Measurements from ENCODE around the gene ADGRD2. TPM values are rescaled to one million over a fixed set of nuclear protein-coding genes. Genes with fewer than 3 reads are reported as not detected.

Gene ADGRD2
- polyA plus RNA-seq, 1 donor (not counting 4 experiments of a cell fraction or from before 2014, with no cell fraction given): not detected

GRCh38 chr9:124473310-124473709 is 23.1 kb downstream of the ADGRD2 start:
- no peaks in the 10 kb centered on the region for H3K36me3 ChIP-seq (ENCODE audit: control insufficient read depth in 2 of 2, extremely low read depth in 1 of 2, insufficient read depth in 2 of 2, low read length in 2 of 2)
- H3K4me1 ChIP-seq (ENCODE audit: control insufficient read depth, extremely low read depth, insufficient read depth, low read length): no peaks in the 10 kb centered on the region
- no peak overlapping the region for H3K4me2 ChIP-seq (ENCODE audit: control insufficient read depth, extremely low read depth, insufficient read depth, low read depth, low read length)
- H4K20me1 ChIP-seq (ENCODE audit: control insufficient read depth, extremely low read depth, insufficient read depth, low read length): no peaks in the 10 kb centered on the region
- H3K9ac ChIP-seq (ENCODE audit: control insufficient read depth, extremely low read depth, insufficient read depth, low read length): no peak overlapping the region
- H2AFZ ChIP-seq (ENCODE audit: control insufficient read depth, low read length): no peak overlapping the region
- no peak overlapping the region for H3K4me3 ChIP-seq (ENCODE audit: control insufficient read depth in 2 of 3, extremely low read depth in 1 of 3, insufficient read depth in 2 of 3, low read depth in 1 of 3, low read length in 3 of 3)
- FAIRE-seq: no peak
- H3K9me1 ChIP-seq (ENCODE audit: control insufficient read depth, extremely low read depth, insufficient read depth, low read length): no peaks in the 10 kb centered on the region
- H3K27ac ChIP-seq (ENCODE audit: control insufficient read depth, insufficient read depth, low read length): no peak overlapping the region
- DNase-seq (ENCODE audit: low read depth, low spot score): no peak
- no peaks in the 10 kb centered on the region for H3K79me2 ChIP-seq (ENCODE audit: control insufficient read depth, insufficient read depth, low read length)
- H3K27me3 ChIP-seq (ENCODE audit: control insufficient read depth, extremely low read depth, insufficient read depth, low read length): peaks cover 21% of the 10 kb centered on the region
- no peak for TF ChIP-seq EZH2 (IDR thresholded peaks at IDR 0.05; ENCODE audit: low read length)
- TF ChIP-seq, protein P1, sequence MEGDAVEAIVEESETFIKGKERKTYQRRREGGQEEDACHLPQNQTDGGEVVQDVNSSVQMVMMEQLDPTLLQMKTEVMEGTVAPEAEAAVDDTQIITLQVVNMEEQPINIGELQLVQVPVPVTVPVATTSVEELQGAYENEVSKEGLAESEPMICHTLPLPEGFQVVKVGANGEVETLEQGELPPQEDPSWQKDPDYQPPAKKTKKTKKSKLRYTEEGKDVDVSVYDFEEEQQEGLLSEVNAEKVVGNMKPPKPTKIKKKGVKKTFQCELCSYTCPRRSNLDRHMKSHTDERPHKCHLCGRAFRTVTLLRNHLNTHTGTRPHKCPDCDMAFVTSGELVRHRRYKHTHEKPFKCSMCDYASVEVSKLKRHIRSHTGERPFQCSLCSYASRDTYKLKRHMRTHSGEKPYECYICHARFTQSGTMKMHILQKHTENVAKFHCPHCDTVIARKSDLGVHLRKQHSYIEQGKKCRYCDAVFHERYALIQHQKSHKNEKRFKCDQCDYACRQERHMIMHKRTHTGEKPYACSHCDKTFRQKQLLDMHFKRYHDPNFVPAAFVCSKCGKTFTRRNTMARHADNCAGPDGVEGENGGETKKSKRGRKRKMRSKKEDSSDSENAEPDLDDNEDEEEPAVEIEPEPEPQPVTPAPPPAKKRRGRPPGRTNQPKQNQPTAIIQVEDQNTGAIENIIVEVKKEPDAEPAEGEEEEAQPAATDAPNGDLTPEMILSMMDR (optimal IDR thresholded peaks at IDR 0.05 in 1 of 3, IDR thresholded peaks at IDR 0.05 in 1 of 3, conservative IDR thresholded peaks at IDR 0.05 in 1 of 3; ENCODE audit: extremely low read depth in 1 of 3, insufficient read depth in 2 of 3, low read length in 3 of 3): no peak
- dilution Hi-C loops (cut with MboI; ENCODE audit: extremely low pct_ligation_motif_present, low sequenced_read_pairs): no loop called here
- no peaks in the 10 kb centered on the region for H3K9me3 ChIP-seq (ENCODE audit: control insufficient read depth, low read depth, low read length)

DNA sequence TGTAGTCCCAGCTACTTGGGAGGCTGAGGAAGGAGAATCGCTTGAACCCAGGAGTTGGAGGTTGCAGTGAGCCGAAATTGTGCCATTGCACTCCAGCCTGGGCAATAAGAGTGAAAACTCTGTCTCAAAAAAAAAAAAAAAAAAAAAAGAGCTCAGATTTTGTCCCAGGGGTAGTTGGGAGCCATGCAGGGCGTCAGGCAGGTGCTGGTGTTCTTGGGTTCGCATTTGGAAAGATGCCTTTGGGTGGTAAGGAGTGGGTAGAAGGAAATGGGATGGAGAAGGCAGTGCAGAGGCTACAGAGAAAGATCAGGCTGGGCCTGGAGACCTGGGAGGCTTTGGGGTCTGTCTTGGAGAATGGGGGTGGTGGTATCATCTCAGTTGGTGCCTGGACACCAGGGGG is 23.9 kb downstream of the ADGRD2 start:
- no peak overlapping the region for H3K4me3 ChIP-seq (ENCODE audit: control insufficient read depth in 2 of 3, extremely low read depth in 1 of 3, insufficient read depth in 2 of 3, low read depth in 1 of 3, low read length in 3 of 3)
- FAIRE-seq (no peak), DNase-seq (ENCODE audit: low read depth, low spot score) (no peak)
- H3K36me3 ChIP-seq (ENCODE audit: control insufficient read depth in 2 of 2, extremely low read depth in 1 of 2, insufficient read depth in 2 of 2, low read length in 2 of 2): no peaks in the 10 kb centered on the region
- H2AFZ ChIP-seq (ENCODE audit: control insufficient read depth, low read length): no peak overlapping the region
- H3K9me3 ChIP-seq (ENCODE audit: control insufficient read depth, low read depth, low read length): no peaks in the 10 kb centered on the region
- H3K4me2 ChIP-seq (ENCODE audit: control insufficient read depth, extremely low read depth, insufficient read depth, low read depth, low read length): no peak overlapping the region
- no peaks in the 10 kb centered on the region for H4K20me1 ChIP-seq (ENCODE audit: control insufficient read depth, extremely low read depth, insufficient read depth, low read length)
- no peaks in the 10 kb centered on the region for H3K4me1 ChIP-seq (ENCODE audit: control insufficient read depth, extremely low read depth, insufficient read depth, low read length)
- H3K9ac ChIP-seq (ENCODE audit: control insufficient read depth, extremely low read depth, insufficient read depth, low read length): no peak overlapping the region
- TF ChIP-seq EZH2 (IDR thresholded peaks at IDR 0.05; ENCODE audit: low read length): no peak
- TF ChIP-seq, protein P1 (optimal IDR thresholded peaks at IDR 0.05 in 1 of 3, IDR thresholded peaks at IDR 0.05 in 1 of 3, conservative IDR thresholded peaks at IDR 0.05 in 1 of 3; ENCODE audit: extremely low read depth in 1 of 3, insufficient read depth in 2 of 3, low read length in 3 of 3): no peak
- no peaks in the 10 kb centered on the region for H3K9me1 ChIP-seq (ENCODE audit: control insufficient read depth, extremely low read depth, insufficient read depth, low read length)
- H3K79me2 ChIP-seq (ENCODE audit: control insufficient read depth, insufficient read depth, low read length): no peaks in the 10 kb centered on the region
- H3K27ac ChIP-seq (ENCODE audit: control insufficient read depth, insufficient read depth, low read length): no peak overlapping the region
- peaks cover 29% of the 10 kb centered on the region for H3K27me3 ChIP-seq (ENCODE audit: control insufficient read depth, extremely low read depth, insufficient read depth, low read length)
- dilution Hi-C loops (cut with MboI; ENCODE audit: extremely low pct_ligation_motif_present, low sequenced_read_pairs): no loop called here

Data from keratinocyte (primary cell).